Measurements from ENCODE around the gene ABCC9. TPM values are rescaled to one million over a fixed set of nuclear protein-coding genes. Genes with fewer than 3 reads are reported as not detected.

Gene ABCC9
- total and polyA plus RNA-seq, 2 donors (not counting 3 experiments of a cell fraction or from before 2014, with no cell fraction given), result under 0.01 TPM; not detected in 1

DNA sequence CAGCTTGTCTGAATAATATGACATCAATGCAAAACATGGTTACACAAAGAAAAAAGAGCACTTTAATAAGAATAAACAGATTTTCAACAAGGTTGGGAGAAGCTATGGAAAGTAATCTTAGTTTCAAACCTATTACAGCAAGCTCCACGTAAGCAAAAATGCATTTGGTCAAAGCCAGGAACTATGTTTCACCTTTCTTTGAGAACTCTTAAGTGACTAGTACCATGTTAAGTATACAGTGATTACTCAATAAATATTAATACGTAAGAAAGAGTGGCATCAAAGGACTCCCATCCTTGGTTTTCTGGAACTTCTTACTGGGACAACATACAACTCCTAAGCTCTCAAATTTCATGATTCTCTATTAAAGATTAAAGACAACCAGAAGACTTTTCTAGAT, 80.7 kb downstream of the ABCC9 start:
- dilution Hi-C loops (cut with MboI; ENCODE audit: extremely low pct_ligation_motif_present, low sequenced_read_pairs) (no loop called here), intact Hi-C loops (cut with micrococcal nuclease) (no loop called here)
- POLR2A ChIA-PET, result no interaction called here
- no peaks in the 10 kb centered on the region for H3K36me3 ChIP-seq (ENCODE audit: control insufficient read depth in 2 of 2, extremely low read depth in 1 of 2, insufficient read depth in 2 of 2, low read length in 2 of 2)
- H3K9me3 ChIP-seq (replicated peaks; ENCODE audit: control insufficient read depth, insufficient read depth, low read length), result no peaks in the 10 kb centered on the region
- no peaks in the 10 kb centered on the region for H3K4me1 ChIP-seq (ENCODE audit: control insufficient read depth, extremely low read depth, insufficient read depth, low read length)
- BruUV-seq (replicated peaks), result no TSS peak
- H3K27ac ChIP-seq (ENCODE audit: insufficient read depth, low read depth, low read length), result no peak overlapping the region
- H4K20me1 ChIP-seq (replicated peaks; ENCODE audit: control insufficient read depth, extremely low read depth, insufficient read depth, low read length), result no peaks in the 10 kb centered on the region
- CTCF ChIA-PET, result no interaction called here
- FAIRE-seq (no peak), DNase-seq (ENCODE audit: low read depth, low spot score) (no peak)
- no peaks in the 10 kb centered on the region for H3K27me3 ChIP-seq (ENCODE audit: control insufficient read depth in 2 of 2, insufficient read depth in 2 of 2, low read length in 2 of 2)
- no peak overlapping the region for H2AFZ ChIP-seq (ENCODE audit: low read depth, low read length)
- no peak overlapping the region for H3K4me3 ChIP-seq (replicated peaks in 1 of 3; ENCODE audit: insufficient read depth in 1 of 3, low read depth in 1 of 3, low read length in 3 of 3)
- TF ChIP-seq POLR2A (IDR thresholded peaks at IDR 0.05; ENCODE audit: low read depth, low read length) (no peak), JUN (IDR thresholded peaks at IDR 0.05; ENCODE audit: borderline replicate concordance, insufficient read depth, insufficient read length, low read depth) (no peak), FOS (IDR thresholded peaks at IDR 0.05; ENCODE audit: borderline replicate concordance, insufficient read depth, low read length) (no peak), POLR2AphosphoS5 (IDR thresholded peaks at IDR 0.05; ENCODE audit: insufficient read depth, low read depth, low read length) (no peak), EZH2 (IDR thresholded peaks at IDR 0.05; ENCODE audit: borderline replicate concordance, low read depth, low read length, severe bottlenecking) (no peak), MYC (IDR thresholded peaks at IDR 0.05; ENCODE audit: low read depth, low read length) (no peak), GATA2 (IDR thresholded peaks at IDR 0.05; ENCODE audit: insufficient read depth, insufficient read length, low read depth, low read length) (no peak)
- TF ChIP-seq, protein P1, sequence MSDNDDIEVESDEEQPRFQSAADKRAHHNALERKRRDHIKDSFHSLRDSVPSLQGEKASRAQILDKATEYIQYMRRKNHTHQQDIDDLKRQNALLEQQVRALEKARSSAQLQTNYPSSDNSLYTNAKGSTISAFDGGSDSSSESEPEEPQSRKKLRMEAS (IDR thresholded peaks at IDR 0.05; ENCODE audit: insufficient read depth, insufficient read length), result no peak
- TF ChIP-seq, protein P2, sequence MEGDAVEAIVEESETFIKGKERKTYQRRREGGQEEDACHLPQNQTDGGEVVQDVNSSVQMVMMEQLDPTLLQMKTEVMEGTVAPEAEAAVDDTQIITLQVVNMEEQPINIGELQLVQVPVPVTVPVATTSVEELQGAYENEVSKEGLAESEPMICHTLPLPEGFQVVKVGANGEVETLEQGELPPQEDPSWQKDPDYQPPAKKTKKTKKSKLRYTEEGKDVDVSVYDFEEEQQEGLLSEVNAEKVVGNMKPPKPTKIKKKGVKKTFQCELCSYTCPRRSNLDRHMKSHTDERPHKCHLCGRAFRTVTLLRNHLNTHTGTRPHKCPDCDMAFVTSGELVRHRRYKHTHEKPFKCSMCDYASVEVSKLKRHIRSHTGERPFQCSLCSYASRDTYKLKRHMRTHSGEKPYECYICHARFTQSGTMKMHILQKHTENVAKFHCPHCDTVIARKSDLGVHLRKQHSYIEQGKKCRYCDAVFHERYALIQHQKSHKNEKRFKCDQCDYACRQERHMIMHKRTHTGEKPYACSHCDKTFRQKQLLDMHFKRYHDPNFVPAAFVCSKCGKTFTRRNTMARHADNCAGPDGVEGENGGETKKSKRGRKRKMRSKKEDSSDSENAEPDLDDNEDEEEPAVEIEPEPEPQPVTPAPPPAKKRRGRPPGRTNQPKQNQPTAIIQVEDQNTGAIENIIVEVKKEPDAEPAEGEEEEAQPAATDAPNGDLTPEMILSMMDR (IDR thresholded peaks at IDR 0.05; ENCODE audit: extremely low read depth in 1 of 2, insufficient read depth in 1 of 2, low read depth in 1 of 2, low read length in 2 of 2), result no peak
- no peaks in the 10 kb centered on the region for H3K79me2 ChIP-seq (ENCODE audit: control insufficient read depth, insufficient read depth, low read length)
- H3K4me2 ChIP-seq (ENCODE audit: insufficient read depth, low read length), result no peak overlapping the region
- H3K9me1 ChIP-seq (replicated peaks; ENCODE audit: control insufficient read depth, extremely low read depth, insufficient read depth, low read length), result no peaks in the 10 kb centered on the region
- no peak overlapping the region for H3K9ac ChIP-seq (replicated peaks; ENCODE audit: extremely low read depth, insufficient read depth, low read length)
